HepG2 (cell line): ENCODE measurements around the gene ZNF629. TPM values are rescaled to one million over a fixed set of nuclear protein-coding genes. Genes with fewer than 3 reads are reported as not detected.

ENCODE experiments used
- CHCHD3 ChIP-seq: sonication (generic); formaldehyde crosslinking; IDR thresholded peaks from 2 replicates; pipeline ENCODE4 v1.8.0; 2022; ENCODE audit warnings: mild to moderate bottlenecking, missing genetic modification reagents, moderate library complexity
- EP300 ChIP-seq, 3 experiments: sonication (generic) in 1 of 3; formaldehyde crosslinking in 1 of 3; IDR thresholded peaks; 2 replicates each; pipeline versions ENCODE4 v1.5.1 to v1.6.1; 2011 to 2020; ENCODE audit warnings: low read depth in 2 of 3, low read length in 2 of 3, borderline replicate concordance in 1 of 3, improper control_type of control experiment in 1 of 3, mild to moderate bottlenecking in 1 of 3, missing genetic modification reagents in 1 of 3, moderate library complexity in 1 of 3
- HCFC1 ChIP-seq: fragments of 150-350 bp; IDR thresholded peaks from 2 replicates; pipeline ENCODE4 v1.6.1; 2014; ENCODE audit warnings: low read depth, low read length
- NFYC ChIP-seq: IDR thresholded peaks from 2 replicates; pipeline ENCODE4 v1.6.1; 2016; ENCODE audit warnings: missing genetic modification reagents, missing compliant biosample characterization
- NKX3-1 ChIP-seq: sonication (generic); formaldehyde crosslinking; IDR thresholded peaks from 2 replicates; pipeline ENCODE4 v1.5.0; 2020; ENCODE audit warnings: missing genetic modification reagents
- NPAS2 ChIP-seq: sonication (generic); formaldehyde crosslinking; IDR thresholded peaks from 2 replicates; pipeline ENCODE4 v1.8.0; 2022; ENCODE audit warnings: mild to moderate bottlenecking, missing genetic modification reagents, borderline replicate concordance
- RARG ChIP-seq: sonication (generic); formaldehyde crosslinking; IDR thresholded peaks from 2 replicates; pipeline ENCODE4 v1.4.0; 2020; ENCODE audit warnings: low read depth, mild to moderate bottlenecking, missing genetic modification reagents
- RORA ChIP-seq: sonication (generic); formaldehyde crosslinking; IDR thresholded peaks from 2 replicates; pipeline ENCODE4 v1.5.0; 2020; ENCODE audit warnings: mild to moderate bottlenecking, missing genetic modification reagents, moderate library complexity
- SRSF9 ChIP-seq: fragments of 200-400 bp; formaldehyde crosslinking; IDR thresholded peaks from 2 replicates; pipeline ENCODE4 v1.6.1; 2018; ENCODE audit warnings: borderline replicate concordance, mild to moderate bottlenecking, low read depth, low read length; ENCODE audit not compliant: insufficient read depth, poor library complexity, severe bottlenecking
- TRIM24 ChIP-seq: sonication (generic); formaldehyde crosslinking; IDR thresholded peaks from 2 replicates; pipeline ENCODE4 v1.8.0; 2022; ENCODE audit warnings: mild to moderate bottlenecking, missing genetic modification reagents
- ZNF235 ChIP-seq: sonication (generic); formaldehyde crosslinking; IDR thresholded peaks from 2 replicates; pipeline ENCODE4 v1.8.1; 2023; ENCODE audit warnings: mild to moderate bottlenecking, missing genetic modification reagents, borderline replicate concordance
- ZNF446 ChIP-seq: sonication (generic); formaldehyde crosslinking; IDR thresholded peaks from 2 replicates; pipeline ENCODE4 v1.5.0; 2020; ENCODE audit warnings: mild to moderate bottlenecking, missing genetic modification reagents
- ZNF451 ChIP-seq: sonication (generic); formaldehyde crosslinking; IDR thresholded peaks from 2 replicates; pipeline ENCODE4 v1.5.0; 2020; ENCODE audit warnings: mild to moderate bottlenecking, missing genetic modification reagents
- ZNF607 ChIP-seq: sonication (generic); formaldehyde crosslinking; IDR thresholded peaks from 2 replicates; pipeline ENCODE4 v1.5.1; 2020; ENCODE audit warnings: missing genetic modification reagents, mild to moderate bottlenecking, borderline replicate concordance
- ZNF749 ChIP-seq: sonication (generic); formaldehyde crosslinking; IDR thresholded peaks from 2 replicates; pipeline ENCODE4 v1.8.0; 2022; ENCODE audit warnings: mild to moderate bottlenecking, missing genetic modification reagents, moderate library complexity, borderline replicate concordance
- ZNF766 ChIP-seq: sonication (generic); formaldehyde crosslinking; IDR thresholded peaks from 2 replicates; pipeline ENCODE4 v1.5.0; 2020; ENCODE audit warnings: missing genetic modification reagents, borderline replicate concordance
- ZNF839 ChIP-seq: sonication (generic); formaldehyde crosslinking; IDR thresholded peaks from 2 replicates; pipeline ENCODE4 v1.4.0; 2020; ENCODE audit warnings: missing genetic modification reagents, mild to moderate bottlenecking, borderline replicate concordance
- polyA plus RNA-seq, 8 experiments: library from polyadenylated mRNA; depleted of rRNA in 3 of 8; stranded (reverse) in 7 of 8; unstranded in 1 of 8; fragments of >200 nt; fragmentation: Illumina TruSeq in 4 of 8; extraction: Trizol in 4 of 8; gene quantifications; 2 replicates each; pipeline versions ENCODE4 v1.2.1 to v1.2.3, GENCODE V29; 2011 to 2016; ENCODE audit warnings: low read depth in 4 of 8, missing spikeins in 1 of 8, mixed read lengths in 1 of 8; ENCODE audit not compliant: insufficient read depth in 1 of 8
- total RNA-seq, 5 experiments: library from RNA; depleted of rRNA; stranded (reverse); fragments of >200 nt; fragmentation: Illumina TruSeq; extraction: Trizol; gene quantifications; 2 replicates each; pipeline ENCODE4 v1.2.3, GENCODE V29; 2016; ENCODE audit warnings: low read depth in 1 of 5
- TF ChIP-seq, protein P1 (sequence below): sonication (generic); formaldehyde crosslinking; IDR thresholded peaks from 2 replicates; pipeline ENCODE4 v1.9.0; 2021; ENCODE audit warnings: missing genetic modification reagents, borderline replicate concordance
- TF ChIP-seq, protein P2 (sequence below): sonication (generic); formaldehyde crosslinking; IDR thresholded peaks from 2 replicates; pipeline ENCODE4 v1.4.0; 2020; ENCODE audit warnings: missing genetic modification reagents, borderline replicate concordance

Gene ZNF629
- total and polyA plus RNA-seq, 2 of the 13 experiments (the other 11 are each of a cell fraction or from before 2014, with no cell fraction given): 6.1 to 16.5 TPM

DNA sequence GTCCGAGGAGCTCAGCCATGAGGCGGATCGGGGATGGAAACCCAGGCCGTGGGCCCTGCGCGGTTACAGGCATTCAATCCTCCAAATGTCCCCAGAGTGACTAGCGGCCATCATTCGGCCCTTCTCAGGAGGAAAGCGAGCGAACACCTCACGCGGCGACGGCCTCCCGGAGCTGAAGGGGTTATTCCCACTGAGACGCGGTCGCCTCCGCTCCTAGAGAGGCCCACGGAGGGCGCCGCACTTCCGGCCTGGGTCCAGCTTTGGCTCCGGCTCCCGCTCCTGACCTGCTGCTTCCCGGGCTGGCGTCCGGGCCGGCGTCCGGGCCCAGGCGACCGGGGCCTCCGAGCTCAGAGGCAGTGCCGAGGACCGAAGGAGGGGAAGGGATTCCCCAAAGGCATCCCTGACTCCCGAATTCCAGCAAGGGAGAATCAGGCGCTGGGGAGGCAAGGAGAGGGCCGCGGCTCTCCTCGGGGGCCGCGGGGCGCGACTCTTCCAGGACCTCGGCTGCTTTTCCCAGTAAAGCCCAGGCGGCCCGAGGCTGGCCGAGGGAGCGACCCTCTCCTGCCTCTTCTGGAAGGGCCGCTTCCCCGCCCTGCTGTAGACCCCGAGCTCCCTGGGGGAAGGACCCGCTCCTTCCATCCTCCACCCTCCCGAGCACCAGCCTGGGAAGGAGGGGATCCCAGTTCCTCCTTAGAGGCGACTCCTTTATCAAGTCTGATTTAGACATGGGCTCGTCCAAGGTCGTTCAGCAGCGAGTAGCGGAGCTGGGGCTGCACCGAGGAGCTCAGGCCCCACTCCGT lies 18.6 kb upstream of the ZNF629 start (continued):
- TF ChIP-seq, protein P1, sequence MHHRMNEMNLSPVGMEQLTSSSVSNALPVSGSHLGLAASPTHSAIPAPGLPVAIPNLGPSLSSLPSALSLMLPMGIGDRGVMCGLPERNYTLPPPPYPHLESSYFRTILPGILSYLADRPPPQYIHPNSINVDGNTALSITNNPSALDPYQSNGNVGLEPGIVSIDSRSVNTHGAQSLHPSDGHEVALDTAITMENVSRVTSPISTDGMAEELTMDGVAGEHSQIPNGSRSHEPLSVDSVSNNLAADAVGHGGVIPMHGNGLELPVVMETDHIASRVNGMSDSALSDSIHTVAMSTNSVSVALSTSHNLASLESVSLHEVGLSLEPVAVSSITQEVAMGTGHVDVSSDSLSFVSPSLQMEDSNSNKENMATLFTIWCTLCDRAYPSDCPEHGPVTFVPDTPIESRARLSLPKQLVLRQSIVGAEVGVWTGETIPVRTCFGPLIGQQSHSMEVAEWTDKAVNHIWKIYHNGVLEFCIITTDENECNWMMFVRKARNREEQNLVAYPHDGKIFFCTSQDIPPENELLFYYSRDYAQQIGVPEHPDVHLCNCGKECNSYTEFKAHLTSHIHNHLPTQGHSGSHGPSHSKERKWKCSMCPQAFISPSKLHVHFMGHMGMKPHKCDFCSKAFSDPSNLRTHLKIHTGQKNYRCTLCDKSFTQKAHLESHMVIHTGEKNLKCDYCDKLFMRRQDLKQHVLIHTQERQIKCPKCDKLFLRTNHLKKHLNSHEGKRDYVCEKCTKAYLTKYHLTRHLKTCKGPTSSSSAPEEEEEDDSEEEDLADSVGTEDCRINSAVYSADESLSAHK (CRISPR knock-in tag): no peak
- TF ChIP-seq RARG (no peak), ZNF766 (peak; percentile 87; the same call in 1 of the 2 replicates), NKX3-1 (CRISPR knock-in tag) (peak; percentile 94), ZNF749 (peak; percentile 57; the same call in 1 of the 2 replicates), ZNF607 (peak; percentile 82), EP300 (IDR thresholded peaks at IDR 0.05; ENCODE audit: low read depth in 2 of 2, low read length in 2 of 2) (peak; percentile 68 to 78; a peak in 3 of 4 replicates), EP300 (CRISPR knock-in tag; IDR thresholded peaks at IDR 0.05; ENCODE audit: borderline replicate concordance) (peak; percentile 61; the same call in 1 of the 2 replicates), RORA (CRISPR knock-in tag) (0 out of 2 replicates have a peak, but pooled peaks have one; percentile 31), TRIM24 (no peak; the same call in 1 of the 2 replicates), ZNF235 (peak; percentile 69; the same call in 1 of the 2 replicates), HCFC1 (peak; percentile 75; the same call in 1 of the 2 replicates), CHCHD3 (no peak), SRSF9 (no peak), NPAS2 (no peak), ZNF839 (no peak), ZNF446 (CRISPR knock-in tag) (peak; percentile 83; the same call in 1 of the 2 replicates), NFYC (CRISPR knock-in tag) (no peak; the same call in 1 of the 2 replicates), ZNF451 (CRISPR knock-in tag) (peak; percentile 92; the same call in 1 of the 2 replicates)
- TF ChIP-seq, protein P2, sequence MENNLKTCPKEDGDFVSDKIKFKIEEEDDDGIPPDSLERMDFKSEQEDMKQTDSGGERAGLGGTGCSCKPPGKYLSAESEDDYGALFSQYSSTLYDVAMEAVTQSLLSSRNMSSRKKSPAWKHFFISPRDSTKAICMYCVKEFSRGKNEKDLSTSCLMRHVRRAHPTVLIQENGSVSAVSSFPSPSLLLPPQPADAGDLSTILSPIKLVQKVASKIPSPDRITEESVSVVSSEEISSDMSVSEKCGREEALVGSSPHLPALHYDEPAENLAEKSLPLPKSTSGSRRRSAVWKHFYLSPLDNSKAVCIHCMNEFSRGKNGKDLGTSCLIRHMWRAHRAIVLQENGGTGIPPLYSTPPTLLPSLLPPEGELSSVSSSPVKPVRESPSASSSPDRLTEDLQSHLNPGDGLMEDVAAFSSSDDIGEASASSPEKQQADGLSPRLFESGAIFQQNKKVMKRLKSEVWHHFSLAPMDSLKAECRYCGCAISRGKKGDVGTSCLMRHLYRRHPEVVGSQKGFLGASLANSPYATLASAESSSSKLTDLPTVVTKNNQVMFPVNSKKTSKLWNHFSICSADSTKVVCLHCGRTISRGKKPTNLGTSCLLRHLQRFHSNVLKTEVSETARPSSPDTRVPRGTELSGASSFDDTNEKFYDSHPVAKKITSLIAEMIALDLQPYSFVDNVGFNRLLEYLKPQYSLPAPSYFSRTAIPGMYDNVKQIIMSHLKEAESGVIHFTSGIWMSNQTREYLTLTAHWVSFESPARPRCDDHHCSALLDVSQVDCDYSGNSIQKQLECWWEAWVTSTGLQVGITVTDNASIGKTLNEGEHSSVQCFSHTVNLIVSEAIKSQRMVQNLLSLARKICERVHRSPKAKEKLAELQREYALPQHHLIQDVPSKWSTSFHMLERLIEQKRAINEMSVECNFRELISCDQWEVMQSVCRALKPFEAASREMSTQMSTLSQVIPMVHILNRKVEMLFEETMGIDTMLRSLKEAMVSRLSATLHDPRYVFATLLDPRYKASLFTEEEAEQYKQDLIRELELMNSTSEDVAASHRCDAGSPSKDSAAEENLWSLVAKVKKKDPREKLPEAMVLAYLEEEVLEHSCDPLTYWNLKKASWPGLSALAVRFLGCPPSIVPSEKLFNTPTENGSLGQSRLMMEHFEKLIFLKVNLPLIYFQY (CRISPR knock-in tag): peak; percentile 99
